ENCODE data around the gene STK17B.

DNA sequence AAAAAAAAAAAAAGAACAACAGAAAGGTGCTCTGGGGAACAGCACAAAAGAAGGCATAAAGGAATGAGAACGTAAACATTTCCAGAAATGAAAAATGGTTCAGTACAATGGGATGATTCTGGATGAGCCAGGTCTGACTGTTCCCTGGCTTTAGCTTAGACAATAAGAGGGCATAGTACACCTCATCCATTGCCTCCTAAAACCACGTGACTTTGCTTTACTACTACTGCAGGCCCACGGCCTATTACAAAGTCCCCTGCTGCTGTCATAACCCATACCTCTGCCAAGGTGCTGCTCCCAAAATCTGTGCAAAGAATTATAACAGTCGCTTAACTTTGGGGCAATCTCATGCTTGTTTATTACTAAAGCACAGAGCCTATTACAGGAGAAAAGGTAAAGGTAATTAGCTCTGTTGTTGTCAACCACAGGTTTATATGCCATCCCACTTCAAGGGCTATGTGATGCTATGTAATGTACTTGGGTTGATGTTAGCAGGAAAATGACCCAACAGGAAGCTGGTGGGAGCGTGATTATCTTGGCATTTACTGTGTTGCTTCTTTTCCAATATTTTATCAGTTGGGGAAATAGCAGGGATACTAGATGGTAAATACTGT, 26.8 kb downstream of the STK17B start:
- TF ChIP-seq, protein P1, sequence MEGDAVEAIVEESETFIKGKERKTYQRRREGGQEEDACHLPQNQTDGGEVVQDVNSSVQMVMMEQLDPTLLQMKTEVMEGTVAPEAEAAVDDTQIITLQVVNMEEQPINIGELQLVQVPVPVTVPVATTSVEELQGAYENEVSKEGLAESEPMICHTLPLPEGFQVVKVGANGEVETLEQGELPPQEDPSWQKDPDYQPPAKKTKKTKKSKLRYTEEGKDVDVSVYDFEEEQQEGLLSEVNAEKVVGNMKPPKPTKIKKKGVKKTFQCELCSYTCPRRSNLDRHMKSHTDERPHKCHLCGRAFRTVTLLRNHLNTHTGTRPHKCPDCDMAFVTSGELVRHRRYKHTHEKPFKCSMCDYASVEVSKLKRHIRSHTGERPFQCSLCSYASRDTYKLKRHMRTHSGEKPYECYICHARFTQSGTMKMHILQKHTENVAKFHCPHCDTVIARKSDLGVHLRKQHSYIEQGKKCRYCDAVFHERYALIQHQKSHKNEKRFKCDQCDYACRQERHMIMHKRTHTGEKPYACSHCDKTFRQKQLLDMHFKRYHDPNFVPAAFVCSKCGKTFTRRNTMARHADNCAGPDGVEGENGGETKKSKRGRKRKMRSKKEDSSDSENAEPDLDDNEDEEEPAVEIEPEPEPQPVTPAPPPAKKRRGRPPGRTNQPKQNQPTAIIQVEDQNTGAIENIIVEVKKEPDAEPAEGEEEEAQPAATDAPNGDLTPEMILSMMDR (IDR thresholded peaks at IDR 0.05; ENCODE audit: low read depth, low read length, poor library complexity, severe bottlenecking) = no peak
- no peak for TF ChIP-seq EZH2phosphoT487 (IDR thresholded peaks at IDR 0.05; ENCODE audit: borderline replicate concordance, low read length)
